ENCODE data around the gene BHLHE41. TPM values are rescaled to one million over a fixed set of nuclear protein-coding genes. Genes with fewer than 3 reads are reported as not detected.

Gene BHLHE41
- total RNA-seq, 2 donors from 2014 or later, result 0.11 to 3.5 TPM

- Mint-ChIP-seq H3K27ac (no peak overlapping the region), H3K36me3 (ENCODE audit: low read depth) (no peaks in the 10 kb centered on the region), H3K4me3 (no peak overlapping the region), H3K4me1 (peaks cover 13% of the 10 kb centered on the region), H3K27me3 (ENCODE audit: insufficient read depth) (peaks cover 37% of the 10 kb centered on the region), H3K9me3 (no peaks in the 10 kb centered on the region)
- no peak for TF ChIP-seq CTCF (conservative IDR thresholded peaks at IDR 0.05)
- Histone ChIP-seq H3K4me3 (ENCODE audit: low read length) (no peak overlapping the region), H3K27me3 (ENCODE audit: control insufficient read depth, insufficient read depth, low read length, poor library complexity, severe bottlenecking) (peaks cover 38% of the 10 kb centered on the region), H3K27ac (ENCODE audit: low read depth, low read length) (no peak overlapping the region), H3K9me3 (ENCODE audit: control insufficient read depth, low read length) (no peaks in the 10 kb centered on the region), H3K9ac (ENCODE audit: extremely low read depth, low read length, poor library complexity, severe bottlenecking) (no peak overlapping the region), H3K36me3 (ENCODE audit: control insufficient read depth, insufficient read depth, low read length) (no peaks in the 10 kb centered on the region), H3K4me1 (ENCODE audit: control insufficient read depth, insufficient read depth, low read length) (no peaks in the 10 kb centered on the region)
- WGBS, 2 experiments (ENCODE audit: insufficient coverage in 1 of 2, insufficient read length in 1 of 2), result 71 to 75% methylated on average over 1 to 3 of the region's 3 CpGs
- peak; percentile 77 for DNase-seq
Observed at GRCh38 chr12:26135571-26135970, 10.7 kb upstream of the BHLHE41 start.

- H3K27ac ChIP-seq (ENCODE audit: low read depth, low read length), result no peak overlapping the region
- WGBS, 2 experiments (ENCODE audit: insufficient coverage in 1 of 2, insufficient read length in 1 of 2), result 84 to 91% methylated on average over 2 to 5 of the region's 5 CpGs
Observed at GRCh38 chr12:26135010-26135420, 10.2 kb upstream of the BHLHE41 start.

GRCh38 chr12:26134540-26134939, 9.7 kb upstream of the BHLHE41 start:
- no peaks in the 10 kb centered on the region for H3K4me1 ChIP-seq (ENCODE audit: control insufficient read depth, insufficient read depth, low read length)
- Mint-ChIP-seq H3K27me3 (ENCODE audit: insufficient read depth) (peaks cover 45% of the 10 kb centered on the region), H3K36me3 (ENCODE audit: low read depth) (no peaks in the 10 kb centered on the region), H3K4me1 (peaks cover 13% of the 10 kb centered on the region), H3K4me3 (no peak overlapping the region), H3K27ac (no peak overlapping the region), H3K9me3 (no peaks in the 10 kb centered on the region)
- H3K9me3 ChIP-seq (ENCODE audit: control insufficient read depth, low read length), result no peaks in the 10 kb centered on the region
- H3K27ac ChIP-seq (ENCODE audit: low read depth, low read length), result no peak overlapping the region
- no peak for TF ChIP-seq CTCF (conservative IDR thresholded peaks at IDR 0.05)
- no peak for DNase-seq
- no peaks in the 10 kb centered on the region for H3K36me3 ChIP-seq (ENCODE audit: control insufficient read depth, insufficient read depth, low read length)
- H3K27me3 ChIP-seq (ENCODE audit: control insufficient read depth, insufficient read depth, low read length, poor library complexity, severe bottlenecking), result peaks cover 48% of the 10 kb centered on the region
- no peak overlapping the region for H3K4me3 ChIP-seq (ENCODE audit: low read length)
- no peak overlapping the region for H3K9ac ChIP-seq (ENCODE audit: extremely low read depth, low read length, poor library complexity, severe bottlenecking)

More at GRCh38 chr12:26135010-26135420, 10.2 kb upstream of the BHLHE41 start:
- H3K9me3 ChIP-seq (ENCODE audit: control insufficient read depth, low read length), result no peaks in the 10 kb centered on the region
- Mint-ChIP-seq H3K4me3 (no peak overlapping the region), H3K9me3 (no peaks in the 10 kb centered on the region), H3K27me3 (ENCODE audit: insufficient read depth) (peaks cover 41% of the 10 kb centered on the region), H3K4me1 (peaks cover 13% of the 10 kb centered on the region), H3K36me3 (ENCODE audit: low read depth) (no peaks in the 10 kb centered on the region), H3K27ac (no peak overlapping the region)
- peaks cover 43% of the 10 kb centered on the region for H3K27me3 ChIP-seq (ENCODE audit: control insufficient read depth, insufficient read depth, low read length, poor library complexity, severe bottlenecking)
- H3K9ac ChIP-seq (ENCODE audit: extremely low read depth, low read length, poor library complexity, severe bottlenecking), result no peak overlapping the region
- DNase-seq, result no peak
- no peak overlapping the region for H3K4me3 ChIP-seq (ENCODE audit: low read length)
- H3K36me3 ChIP-seq (ENCODE audit: control insufficient read depth, insufficient read depth, low read length), result no peaks in the 10 kb centered on the region
- H3K4me1 ChIP-seq (ENCODE audit: control insufficient read depth, insufficient read depth, low read length), result no peaks in the 10 kb centered on the region
- no peak for TF ChIP-seq CTCF (conservative IDR thresholded peaks at IDR 0.05)

Data from endodermal cell (in vitro differentiated cells).